HepG2 (cell line): ENCODE results near the gene RAP2A. TPM values are rescaled to one million over a fixed set of nuclear protein-coding genes. Genes with fewer than 3 reads are reported as not detected.

Source experiments
- ATAC-seq: fragments of 200-7000 bp; cut with Tn5 transposase; 3 replicates; pipeline ENCODE4 v1.9.1; 2020; ENCODE audit warnings: mild to moderate bottlenecking, moderate library complexity
- BruUV-seq: library from RNA; stranded (reverse); fragments of 400-500 nt; replicated peaks from 2 replicates; lab custom pipeline; 2021; lab: Mats Ljungman, UMichigan
- CTCF ChIA-PET: fragments of 300-600 bp; formaldehyde crosslinking; extraction: SDS; loops from one replicate; lab custom pipeline; 2021; ENCODE audit warnings: low total read pairs, inconsistent platforms, low intra/inter-chr PET ratio; lab: Yijun Ruan, JAX
- POLR2A ChIA-PET: fragments of 350-600 bp; sonication (Branson Sonifier 250); formaldehyde crosslinking; loops from one replicate; lab custom pipeline; 2020; ENCODE audit warnings: antibody characterized with exemption, inconsistent platforms; lab: Yijun Ruan, JAX
- DNase-seq: peaks from one replicate; pipeline ENCODE4 v3.0.0-alpha.2; 2015; ENCODE audit warnings: low spot score
- FAIRE-seq: peaks from 3 replicates; lab custom pipeline; 2011; peaks lifted over from hg19 to GRCh38; lab: Jason Lieb, UNC
- H2AFZ ChIP-seq: one replicate; pipeline ENCODE4 v1.6.1; 2011; ENCODE audit warnings: low read length, inconsistent platforms
- H3K27ac ChIP-seq: fragments of 300-600 bp; 3 replicates; pipeline ENCODE4 v1.8.0; 2011; ENCODE audit warnings: mixed run types, mild to moderate bottlenecking, mixed read lengths, low read length, inconsistent platforms; ENCODE audit not compliant: insufficient read depth; ENCODE audit errors: extremely low read length
- H3K27me3 ChIP-seq, 2 experiments: fragments of 200-600 bp in 1 of 2; 2 replicates in 1 of 2; 3 replicates in 1 of 2; pipeline versions ENCODE4 v1.6.0 to v1.8.0; 2011; ENCODE audit warnings: low read length in 2 of 2, mild to moderate bottlenecking in 2 of 2, moderate library complexity in 2 of 2, inconsistent platforms in 1 of 2; ENCODE audit not compliant: insufficient read depth in 2 of 2, control insufficient read depth in 1 of 2
- H3K36me3 ChIP-seq, 2 experiments: fragments of 200-600 bp in 1 of 2; replicated peaks in 1 of 2; 2 replicates in 1 of 2; 3 replicates in 1 of 2; pipeline versions ENCODE4 v1.5.1 to v1.8.0; 2011; ENCODE audit warnings: low read length in 2 of 2, inconsistent platforms in 1 of 2; ENCODE audit not compliant: insufficient read depth in 2 of 2, control insufficient read depth in 1 of 2
- H3K4me1 ChIP-seq: 2 replicates; pipeline ENCODE4 v1.5.1; 2012; ENCODE audit warnings: low read length, inconsistent platforms; ENCODE audit not compliant: insufficient read depth
- H3K4me2 ChIP-seq: 2 replicates; pipeline ENCODE4 v1.6.0; 2011; ENCODE audit warnings: low read depth, low read length, inconsistent platforms
- H3K4me3 ChIP-seq, 3 experiments: fragments of 200-600 bp in 1 of 3; sonication (generic), shearing (Covaris generic) in 1 of 3; replicated peaks in 1 of 3; 2 replicates each; pipeline ENCODE4 v1.5.1; 2011 to 2016; ENCODE audit warnings: low read length in 3 of 3, inconsistent platforms in 2 of 3, low read depth in 2 of 3, mild to moderate bottlenecking in 2 of 3, control low read depth in 1 of 3, mixed read lengths in 1 of 3; ENCODE audit not compliant: insufficient read depth in 1 of 3
- H3K79me2 ChIP-seq: one replicate; pipeline ENCODE4 v1.6.1; 2011; ENCODE audit warnings: low read length, inconsistent platforms; ENCODE audit not compliant: insufficient read depth
- H3K9ac ChIP-seq: 2 replicates; pipeline ENCODE4 v1.6.0; 2011; ENCODE audit warnings: mild to moderate bottlenecking, low read depth, low read length, inconsistent platforms; ENCODE audit not compliant: insufficient read depth
- H3K9me3 ChIP-seq: 2 replicates; pipeline ENCODE4 v1.5.1; 2012; ENCODE audit warnings: mild to moderate bottlenecking, low read length
- H4K20me1 ChIP-seq: 2 replicates; pipeline ENCODE4 v1.6.0; 2011; ENCODE audit warnings: inconsistent platforms, mild to moderate bottlenecking, low read length, moderate library complexity; ENCODE audit not compliant: insufficient read depth
- FOXK1 ChIP-seq: sonication (generic); formaldehyde crosslinking; IDR thresholded peaks from 2 replicates; pipeline ENCODE4 v1.4.0; 2020; ENCODE audit warnings: low read depth, missing genetic modification reagents, borderline replicate concordance
- HDAC1 ChIP-seq: sonication (generic); formaldehyde crosslinking; IDR thresholded peaks from 2 replicates; pipeline ENCODE4 v1.5.1; 2020; ENCODE audit warnings: mild to moderate bottlenecking, missing genetic modification reagents
- IRX3 ChIP-seq: sonication (generic); formaldehyde crosslinking; IDR thresholded peaks from 2 replicates; pipeline ENCODE4 v1.8.1; 2023; ENCODE audit warnings: mild to moderate bottlenecking, low read depth, missing genetic modification reagents, borderline replicate concordance
- MZF1 ChIP-seq: sonication (generic); formaldehyde crosslinking; IDR thresholded peaks from 2 replicates; pipeline ENCODE4 v1.8.1; 2023; ENCODE audit warnings: mild to moderate bottlenecking, missing genetic modification reagents, borderline replicate concordance
- SATB2 ChIP-seq: sonication (generic); formaldehyde crosslinking; IDR thresholded peaks from 2 replicates; pipeline ENCODE4 v1.5.0; 2020; ENCODE audit warnings: missing genetic modification reagents
- ZNF124 ChIP-seq: sonication (generic); formaldehyde crosslinking; IDR thresholded peaks from 2 replicates; pipeline ENCODE4 v1.4.0; 2020; ENCODE audit warnings: missing genetic modification reagents
- ZNF20 ChIP-seq: sonication (generic); formaldehyde crosslinking; IDR thresholded peaks from 2 replicates; pipeline ENCODE4 v1.4.0; 2020; ENCODE audit warnings: mild to moderate bottlenecking, moderate library complexity, missing genetic modification reagents
- ZNF773 ChIP-seq: sonication (generic); formaldehyde crosslinking; IDR thresholded peaks from 2 replicates; pipeline ENCODE4 v1.4.0; 2020; ENCODE audit warnings: missing genetic modification reagents, borderline replicate concordance
- WGBS: methylation state at CpG from one replicate; pipeline ENCODE4 v1.1.6; 2017; ENCODE audit warnings: low lambda C conversion rate; 5-methylcytosine and 5-hydroxymethylcytosine counted together
- in situ Hi-C: cut with HindIII; loops from 2 replicates; pipeline ENCODE4 v1.10.0; 2017; ENCODE audit warnings: low pct_unique_long_range_greater_than_20kb; ENCODE audit not compliant: extremely low pct_ligation_motif_present
- intact Hi-C: fragments of 100-400 bp; cut with micrococcal nuclease; formaldehyde crosslinking; loops from one replicate; pipeline ENCODE4 v1.10.0; 2022; ENCODE audit not compliant: unreplicated experiment
- polyA plus RNA-seq, 8 experiments: library from polyadenylated mRNA; depleted of rRNA in 3 of 8; stranded (reverse) in 7 of 8; unstranded in 1 of 8; fragments of >200 nt; fragmentation: Illumina TruSeq in 4 of 8; extraction: Trizol in 4 of 8; gene quantifications; 2 replicates each; pipeline versions ENCODE4 v1.2.1 to v1.2.3, GENCODE V29; 2011 to 2016; ENCODE audit warnings: low read depth in 4 of 8, missing spikeins in 1 of 8, mixed read lengths in 1 of 8; ENCODE audit not compliant: insufficient read depth in 1 of 8
- total RNA-seq, 5 experiments: library from RNA; depleted of rRNA; stranded (reverse); fragments of >200 nt; fragmentation: Illumina TruSeq; extraction: Trizol; gene quantifications; 2 replicates each; pipeline ENCODE4 v1.2.3, GENCODE V29; 2016; ENCODE audit warnings: low read depth in 1 of 5
- TF ChIP-seq, protein P1 (sequence below): sonication (generic); formaldehyde crosslinking; IDR thresholded peaks from 2 replicates; pipeline ENCODE4 v1.4.0; 2020; ENCODE audit warnings: missing genetic modification reagents
- TF ChIP-seq, protein P2 (sequence below): sonication (generic); formaldehyde crosslinking; IDR thresholded peaks from 2 replicates; pipeline ENCODE4 v1.5.1; 2020; ENCODE audit warnings: mild to moderate bottlenecking, missing genetic modification reagents, borderline replicate concordance
- TF ChIP-seq, protein P3 (sequence below): sonication (generic); formaldehyde crosslinking; IDR thresholded peaks from 2 replicates; pipeline ENCODE4 v1.4.0; 2020; ENCODE audit warnings: missing genetic modification reagents
- TF ChIP-seq, protein P4 (sequence below): sonication (generic); formaldehyde crosslinking; IDR thresholded peaks from 2 replicates; pipeline ENCODE4 v1.5.0; 2020; ENCODE audit warnings: mild to moderate bottlenecking, missing genetic modification reagents, borderline replicate concordance

The RAP2A gene
- total and polyA plus RNA-seq, 2 of the 13 experiments (the other 11 are each of a cell fraction or from before 2014, with no cell fraction given) = 9.9 to 23.1 TPM

DNA sequence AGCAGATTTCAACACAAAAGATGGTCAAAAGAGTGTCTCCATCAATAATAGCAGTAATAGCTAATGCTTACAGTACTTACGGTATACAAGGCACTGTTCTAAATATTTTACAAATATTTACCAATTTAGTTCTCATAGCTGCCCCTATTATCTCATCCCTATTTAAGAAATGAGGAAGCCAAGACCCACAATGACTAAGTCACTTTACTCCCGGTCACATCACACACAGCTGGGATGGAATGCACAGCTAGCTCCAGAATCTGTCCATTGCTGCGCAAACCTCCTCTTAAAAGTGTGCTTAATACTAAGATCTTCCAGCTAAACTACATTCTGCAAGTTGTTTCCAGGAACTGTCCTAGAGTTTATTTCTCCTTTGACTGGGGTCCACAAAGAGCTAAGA is 63.4 kb downstream of the RAP2A start:
- no peak for FAIRE-seq
- no peak for ATAC-seq
- Histone ChIP-seq H3K79me2 (no peaks in the 10 kb centered on the region), H3K4me2 (no peak overlapping the region), H2AFZ (no peak overlapping the region), H3K27me3 (no peaks in the 10 kb centered on the region; a peak in 1 of 5 replicates), H3K4me1 (peaks cover 45% of the 10 kb centered on the region), H4K20me1 (no peaks in the 10 kb centered on the region), H3K9me3 (no peaks in the 10 kb centered on the region), H3K36me3 (no peaks in the 10 kb centered on the region), H3K4me3 (no peak overlapping the region), H3K9ac (no peak overlapping the region), H3K27ac (no peak overlapping the region)
- POLR2A ChIA-PET = no interaction called here
- CTCF ChIA-PET = no interaction called here
- 91% methylated on average over 3 of the region's 3 CpGs for WGBS
- DNase-seq = no peak
- in situ Hi-C loops = no loop called here
- intact Hi-C loops = no loop called here
- no TSS peak for BruUV-seq
- TF ChIP-seq, protein P1, sequence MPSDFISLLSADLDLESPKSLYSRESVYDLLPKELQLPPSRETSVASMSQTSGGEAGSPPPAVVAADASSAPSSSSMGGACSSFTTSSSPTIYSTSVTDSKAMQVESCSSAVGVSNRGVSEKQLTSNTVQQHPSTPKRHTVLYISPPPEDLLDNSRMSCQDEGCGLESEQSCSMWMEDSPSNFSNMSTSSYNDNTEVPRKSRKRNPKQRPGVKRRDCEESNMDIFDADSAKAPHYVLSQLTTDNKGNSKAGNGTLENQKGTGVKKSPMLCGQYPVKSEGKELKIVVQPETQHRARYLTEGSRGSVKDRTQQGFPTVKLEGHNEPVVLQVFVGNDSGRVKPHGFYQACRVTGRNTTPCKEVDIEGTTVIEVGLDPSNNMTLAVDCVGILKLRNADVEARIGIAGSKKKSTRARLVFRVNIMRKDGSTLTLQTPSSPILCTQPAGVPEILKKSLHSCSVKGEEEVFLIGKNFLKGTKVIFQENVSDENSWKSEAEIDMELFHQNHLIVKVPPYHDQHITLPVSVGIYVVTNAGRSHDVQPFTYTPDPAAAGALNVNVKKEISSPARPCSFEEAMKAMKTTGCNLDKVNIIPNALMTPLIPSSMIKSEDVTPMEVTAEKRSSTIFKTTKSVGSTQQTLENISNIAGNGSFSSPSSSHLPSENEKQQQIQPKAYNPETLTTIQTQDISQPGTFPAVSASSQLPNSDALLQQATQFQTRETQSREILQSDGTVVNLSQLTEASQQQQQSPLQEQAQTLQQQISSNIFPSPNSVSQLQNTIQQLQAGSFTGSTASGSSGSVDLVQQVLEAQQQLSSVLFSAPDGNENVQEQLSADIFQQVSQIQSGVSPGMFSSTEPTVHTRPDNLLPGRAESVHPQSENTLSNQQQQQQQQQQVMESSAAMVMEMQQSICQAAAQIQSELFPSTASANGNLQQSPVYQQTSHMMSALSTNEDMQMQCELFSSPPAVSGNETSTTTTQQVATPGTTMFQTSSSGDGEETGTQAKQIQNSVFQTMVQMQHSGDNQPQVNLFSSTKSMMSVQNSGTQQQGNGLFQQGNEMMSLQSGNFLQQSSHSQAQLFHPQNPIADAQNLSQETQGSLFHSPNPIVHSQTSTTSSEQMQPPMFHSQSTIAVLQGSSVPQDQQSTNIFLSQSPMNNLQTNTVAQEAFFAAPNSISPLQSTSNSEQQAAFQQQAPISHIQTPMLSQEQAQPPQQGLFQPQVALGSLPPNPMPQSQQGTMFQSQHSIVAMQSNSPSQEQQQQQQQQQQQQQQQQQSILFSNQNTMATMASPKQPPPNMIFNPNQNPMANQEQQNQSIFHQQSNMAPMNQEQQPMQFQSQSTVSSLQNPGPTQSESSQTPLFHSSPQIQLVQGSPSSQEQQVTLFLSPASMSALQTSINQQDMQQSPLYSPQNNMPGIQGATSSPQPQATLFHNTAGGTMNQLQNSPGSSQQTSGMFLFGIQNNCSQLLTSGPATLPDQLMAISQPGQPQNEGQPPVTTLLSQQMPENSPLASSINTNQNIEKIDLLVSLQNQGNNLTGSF (CRISPR knock-in tag) = no peak
- TF ChIP-seq HDAC1 = no peak
- TF ChIP-seq, protein P2, sequence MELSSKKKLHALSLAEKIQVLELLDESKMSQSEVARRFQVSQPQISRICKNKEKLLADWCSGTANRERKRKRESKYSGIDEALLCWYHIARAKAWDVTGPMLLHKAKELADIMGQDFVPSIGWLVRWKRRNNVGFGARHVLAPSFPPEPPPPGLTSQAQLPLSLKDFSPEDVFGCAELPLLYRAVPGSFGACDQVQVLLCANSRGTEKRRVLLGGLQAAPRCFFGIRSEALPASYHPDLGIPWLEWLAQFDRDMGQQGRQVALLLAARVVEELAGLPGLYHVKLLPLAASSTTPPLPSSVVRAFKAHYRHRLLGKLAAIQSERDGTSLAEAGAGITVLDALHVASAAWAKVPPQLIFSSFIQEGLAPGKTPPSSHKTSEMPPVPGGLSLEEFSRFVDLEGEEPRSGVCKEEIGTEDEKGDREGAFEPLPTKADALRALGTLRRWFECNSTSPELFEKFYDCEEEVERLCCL (CRISPR knock-in tag) = no peak
- TF ChIP-seq, protein P3, sequence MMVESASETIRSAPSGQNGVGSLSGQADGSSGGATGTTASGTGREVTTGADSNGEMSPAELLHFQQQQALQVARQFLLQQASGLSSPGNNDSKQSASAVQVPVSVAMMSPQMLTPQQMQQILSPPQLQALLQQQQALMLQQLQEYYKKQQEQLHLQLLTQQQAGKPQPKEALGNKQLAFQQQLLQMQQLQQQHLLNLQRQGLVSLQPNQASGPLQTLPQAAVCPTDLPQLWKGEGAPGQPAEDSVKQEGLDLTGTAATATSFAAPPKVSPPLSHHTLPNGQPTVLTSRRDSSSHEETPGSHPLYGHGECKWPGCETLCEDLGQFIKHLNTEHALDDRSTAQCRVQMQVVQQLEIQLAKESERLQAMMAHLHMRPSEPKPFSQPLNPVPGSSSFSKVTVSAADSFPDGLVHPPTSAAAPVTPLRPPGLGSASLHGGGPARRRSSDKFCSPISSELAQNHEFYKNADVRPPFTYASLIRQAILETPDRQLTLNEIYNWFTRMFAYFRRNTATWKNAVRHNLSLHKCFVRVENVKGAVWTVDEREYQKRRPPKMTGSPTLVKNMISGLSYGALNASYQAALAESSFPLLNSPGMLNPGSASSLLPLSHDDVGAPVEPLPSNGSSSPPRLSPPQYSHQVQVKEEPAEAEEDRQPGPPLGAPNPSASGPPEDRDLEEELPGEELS (CRISPR knock-in tag) = no peak
- no peak for TF ChIP-seq IRX3 (CRISPR knock-in tag)
- no peak for TF ChIP-seq FOXK1 (CRISPR knock-in tag)
- TF ChIP-seq ZNF773 (CRISPR knock-in tag) = no peak
- no peak for TF ChIP-seq SATB2 (CRISPR knock-in tag)
- no peak for TF ChIP-seq MZF1 (CRISPR knock-in tag)
- no peak for TF ChIP-seq ZNF20
- no peak for TF ChIP-seq ZNF124 (CRISPR knock-in tag)
- TF ChIP-seq, protein P4, sequence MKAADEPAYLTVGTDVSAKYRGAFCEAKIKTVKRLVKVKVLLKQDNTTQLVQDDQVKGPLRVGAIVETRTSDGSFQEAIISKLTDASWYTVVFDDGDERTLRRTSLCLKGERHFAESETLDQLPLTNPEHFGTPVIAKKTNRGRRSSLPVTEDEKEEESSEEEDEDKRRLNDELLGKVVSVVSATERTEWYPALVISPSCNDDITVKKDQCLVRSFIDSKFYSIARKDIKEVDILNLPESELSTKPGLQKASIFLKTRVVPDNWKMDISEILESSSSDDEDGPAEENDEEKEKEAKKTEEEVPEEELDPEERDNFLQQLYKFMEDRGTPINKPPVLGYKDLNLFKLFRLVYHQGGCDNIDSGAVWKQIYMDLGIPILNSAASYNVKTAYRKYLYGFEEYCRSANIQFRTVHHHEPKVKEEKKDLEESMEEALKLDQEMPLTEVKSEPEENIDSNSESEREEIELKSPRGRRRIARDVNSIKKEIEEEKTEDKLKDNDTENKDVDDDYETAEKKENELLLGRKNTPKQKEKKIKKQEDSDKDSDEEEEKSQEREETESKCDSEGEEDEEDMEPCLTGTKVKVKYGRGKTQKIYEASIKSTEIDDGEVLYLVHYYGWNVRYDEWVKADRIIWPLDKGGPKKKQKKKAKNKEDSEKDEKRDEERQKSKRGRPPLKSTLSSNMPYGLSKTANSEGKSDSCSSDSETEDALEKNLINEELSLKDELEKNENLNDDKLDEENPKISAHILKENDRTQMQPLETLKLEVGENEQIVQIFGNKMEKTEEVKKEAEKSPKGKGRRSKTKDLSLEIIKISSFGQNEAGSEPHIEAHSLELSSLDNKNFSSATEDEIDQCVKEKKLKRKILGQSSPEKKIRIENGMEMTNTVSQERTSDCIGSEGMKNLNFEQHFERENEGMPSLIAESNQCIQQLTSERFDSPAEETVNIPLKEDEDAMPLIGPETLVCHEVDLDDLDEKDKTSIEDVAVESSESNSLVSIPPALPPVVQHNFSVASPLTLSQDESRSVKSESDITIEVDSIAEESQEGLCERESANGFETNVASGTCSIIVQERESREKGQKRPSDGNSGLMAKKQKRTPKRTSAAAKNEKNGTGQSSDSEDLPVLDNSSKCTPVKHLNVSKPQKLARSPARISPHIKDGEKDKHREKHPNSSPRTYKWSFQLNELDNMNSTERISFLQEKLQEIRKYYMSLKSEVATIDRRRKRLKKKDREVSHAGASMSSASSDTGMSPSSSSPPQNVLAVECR (CRISPR knock-in tag) = no peak
